SK-N-SH treated with all-trans-retinoic acid at 6 μM for 48 hours (cell line): ENCODE results near the gene AHSP.

Experiments used
- ARNTL ChIP-seq: fragments of 450-650 bp; formaldehyde crosslinking; IDR thresholded peaks from 2 replicates; pipeline ENCODE4 v1.5.0; 2020; ENCODE audit warnings: low read depth, mild to moderate bottlenecking, moderate library complexity, borderline replicate concordance
- GLIS3 ChIP-seq: fragments of 250-450 bp; sonication (Bioruptor Pico); IDR thresholded peaks from 2 replicates; pipeline ENCODE4 v1.5.0; 2020; ENCODE audit warnings: mild to moderate bottlenecking, moderate library complexity
- PATZ1 ChIP-seq: fragments of 250-450 bp; sonication (Bioruptor Pico); IDR thresholded peaks from 2 replicates; pipeline ENCODE4 v1.8.0; 2020; ENCODE audit warnings: mild to moderate bottlenecking, moderate library complexity, borderline replicate concordance
- PPARA ChIP-seq: fragments of 250-450 bp; sonication (Bioruptor Pico); IDR thresholded peaks from 2 replicates; pipeline ENCODE4 v1.5.0; 2020; ENCODE audit warnings: mild to moderate bottlenecking, borderline replicate concordance

- TF ChIP-seq PATZ1 (no peak), GLIS3 (CRISPR knock-in tag) (no peak), ARNTL (CRISPR knock-in tag) (no peak), PPARA (CRISPR knock-in tag) (no peak)
Observed at GRCh38 chr16:31513126-31513525, 14.6 kb upstream of the AHSP start.
